ENCODE data around the gene L1CAM.

DNA sequence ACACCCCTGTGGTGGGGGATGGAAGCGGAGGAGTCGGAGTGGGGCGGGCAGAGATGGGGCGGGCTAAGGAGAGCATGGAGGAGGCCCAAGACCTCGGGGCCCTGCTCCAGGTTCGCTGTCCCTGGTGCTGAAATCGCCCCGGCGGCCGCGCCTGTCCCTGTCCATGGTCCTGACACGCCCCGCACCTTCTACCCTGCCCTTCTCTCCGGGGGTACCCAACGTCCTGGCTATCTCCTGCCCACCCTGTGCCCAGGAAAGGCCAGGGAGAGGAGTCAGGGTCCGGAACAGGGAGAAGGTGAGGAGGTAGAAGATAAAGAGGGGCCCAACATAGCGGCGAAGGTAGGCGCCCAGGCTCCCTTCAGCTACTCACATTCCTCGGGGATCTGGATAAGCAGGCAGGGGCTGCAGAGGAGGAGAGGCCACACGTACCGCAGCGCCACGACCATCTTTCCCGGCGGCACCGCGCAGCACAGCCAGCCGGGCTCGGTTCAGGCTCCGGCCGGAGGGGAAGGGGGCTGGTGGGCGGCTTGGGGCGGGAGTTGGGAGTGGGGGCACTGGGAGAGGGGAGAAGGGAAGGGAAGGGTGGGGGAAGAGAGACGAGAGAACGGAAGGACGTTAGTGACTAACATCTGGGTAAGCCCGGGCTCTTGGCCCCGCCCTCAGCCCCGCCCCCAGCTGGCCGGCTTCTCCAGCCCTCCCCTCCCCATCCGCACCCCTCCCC, 10.4 kb downstream of the L1CAM start:
- TF ChIP-seq NR2F2 (IDR thresholded peaks at IDR 0.05) (no peak), CTCF (IDR thresholded peaks at IDR 0.05; ENCODE audit: low read depth, low read length, missing input control) (no peak), EGR1 (IDR thresholded peaks at IDR 0.05; ENCODE audit: low read depth in 2 of 2) (no peak), GABPA (IDR thresholded peaks at IDR 0.05 in 1 of 2, conservative IDR thresholded peaks at IDR 0.05 in 1 of 2) (no peak), RAD21 (IDR thresholded peaks at IDR 0.05) (no peak), ZBTB33 (IDR thresholded peaks at IDR 0.05) (no peak), JUND (IDR thresholded peaks at IDR 0.05) (no peak), TAF1 (conservative IDR thresholded peaks at IDR 0.05) (no peak), YY1 (IDR thresholded peaks at IDR 0.05) (no peak)
- TF ChIP-seq, protein P1, sequence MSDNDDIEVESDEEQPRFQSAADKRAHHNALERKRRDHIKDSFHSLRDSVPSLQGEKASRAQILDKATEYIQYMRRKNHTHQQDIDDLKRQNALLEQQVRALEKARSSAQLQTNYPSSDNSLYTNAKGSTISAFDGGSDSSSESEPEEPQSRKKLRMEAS (IDR thresholded peaks at IDR 0.05) = no peak
- TF ChIP-seq, protein P2, sequence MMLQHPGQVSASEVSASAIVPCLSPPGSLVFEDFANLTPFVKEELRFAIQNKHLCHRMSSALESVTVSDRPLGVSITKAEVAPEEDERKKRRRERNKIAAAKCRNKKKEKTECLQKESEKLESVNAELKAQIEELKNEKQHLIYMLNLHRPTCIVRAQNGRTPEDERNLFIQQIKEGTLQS (IDR thresholded peaks at IDR 0.05) = no peak
